Smooth muscle cell (in vitro differentiated cells): Measurements from ENCODE around the gene THUMPD1. TPM values are rescaled to one million over a fixed set of nuclear protein-coding genes. Genes with fewer than 3 reads are reported as not detected.
A peak's percentile ranks its signal among the peaks of the same experiment; 100 is the strongest.

ENCODE experiments used
- DNase-seq: peaks from one replicate; lab custom pipeline; 2025; ENCODE audit not compliant: unreplicated experiment; lab: John Stamatoyannopoulos, UW
- H2AFZ ChIP-seq: fragments of 200-600 bp; sonication (generic); 2 replicates; pipeline ENCODE4 v1.6.0; 2016; ENCODE audit warnings: antibody characterized with exemption, low read depth, mild to moderate bottlenecking
- H3F3A ChIP-seq: fragments of 200-600 bp; sonication (generic); 2 replicates; pipeline ENCODE4 v1.6.0; 2017; ENCODE audit warnings: antibody characterized with exemption, low read depth
- H3K27ac ChIP-seq: fragments of 200-600 bp; sonication (generic); 2 replicates; pipeline ENCODE4 v1.5.1; 2016; ENCODE audit warnings: low read depth, mild to moderate bottlenecking
- H3K27me3 ChIP-seq: fragments of 200-600 bp; sonication (generic); 2 replicates; pipeline ENCODE4 v1.6.1; 2016; ENCODE audit warnings: low read depth, mild to moderate bottlenecking
- H3K36me3 ChIP-seq: fragments of 200-600 bp; sonication (generic); 2 replicates; pipeline ENCODE4 v1.5.1; 2016; ENCODE audit warnings: low read depth
- H3K4me1 ChIP-seq: fragments of 200-600 bp; sonication (generic); 2 replicates; pipeline ENCODE4 v1.5.1; 2016; ENCODE audit warnings: low read depth
- H3K4me2 ChIP-seq: fragments of 200-600 bp; sonication (generic); 2 replicates; pipeline ENCODE4 v1.6.0; 2016; ENCODE audit warnings: mild to moderate bottlenecking
- H3K4me3 ChIP-seq: fragments of 200-600 bp; sonication (generic); 2 replicates; pipeline ENCODE4 v1.5.1; 2016; ENCODE audit warnings: mild to moderate bottlenecking
- H3K79me2 ChIP-seq: fragments of 200-600 bp; sonication (generic); 2 replicates; pipeline ENCODE4 v1.6.0; 2016; ENCODE audit warnings: low read depth, mild to moderate bottlenecking
- H3K9ac ChIP-seq: fragments of 200-600 bp; sonication (generic); 2 replicates; pipeline ENCODE4 v1.6.0; 2016; ENCODE audit warnings: low read depth
- H3K9me3 ChIP-seq: fragments of 200-600 bp; sonication (generic); replicated peaks from 2 replicates; pipeline ENCODE4 v1.5.1; 2016; ENCODE audit warnings: low read depth
- H4K20me1 ChIP-seq: fragments of 200-600 bp; sonication (generic); 2 replicates; pipeline ENCODE4 v1.6.0; 2016; ENCODE audit warnings: low read depth
- CTCF ChIP-seq: fragments of 200-600 bp; sonication (generic); IDR thresholded peaks from 2 replicates; pipeline ENCODE4 v1.5.1; 2017; ENCODE audit warnings: borderline replicate concordance, mild to moderate bottlenecking, antibody characterized with exemption; ENCODE audit not compliant: insufficient read depth, poor library complexity, severe bottlenecking
- WGBS: methylation state at CpG from one replicate; pipeline ENCODE4 v1.1.7; 2016; ENCODE audit warnings: low lambda C conversion rate; 5-methylcytosine and 5-hydroxymethylcytosine counted together
- polyA plus RNA-seq: library from polyadenylated mRNA; unstranded; fragments of >200 nt; fragmentation: Nextera tagmentation; extraction: Ambion mirVana; gene quantifications from 2 replicates; pipeline ENCODE4 v1.2.1, GENCODE V29; 2016
- total RNA-seq: library from RNA; depleted of rRNA; stranded (reverse); fragments of >200 nt; gene quantifications from 2 replicates; pipeline ENCODE4 v1.2.3, GENCODE V29; 2014

The THUMPD1 gene
- total and polyA plus RNA-seq, 2 experiments from 2014 or later = 30.8 to 62.5 TPM

- no peaks in the 10 kb centered on the region for H3K27me3 ChIP-seq
- H2AFZ ChIP-seq = no peak overlapping the region
- no peak for DNase-seq
- H3K36me3 ChIP-seq = no peaks in the 10 kb centered on the region
- WGBS = 79% methylated on average over 1 of the region's 1 CpG
- H3K79me2 ChIP-seq = no peaks in the 10 kb centered on the region
- H3F3A ChIP-seq = no peaks in the 10 kb centered on the region
- H3K4me2 ChIP-seq = no peak overlapping the region
- H3K27ac ChIP-seq = no peak overlapping the region
- no peak overlapping the region for H3K9ac ChIP-seq
- TF ChIP-seq CTCF = no peak
- no peaks in the 10 kb centered on the region for H3K9me3 ChIP-seq
- H3K4me1 ChIP-seq = no peaks in the 10 kb centered on the region
- no peak overlapping the region for H3K4me3 ChIP-seq
- H4K20me1 ChIP-seq = no peaks in the 10 kb centered on the region
Observed at GRCh38 chr16:20781697-20782096, 40.1 kb upstream of the THUMPD1 start.

GRCh38 chr16:20774703-20775362 is 33.2 kb upstream of the THUMPD1 start:
- no peak overlapping the region for H3K27ac ChIP-seq
- no peaks in the 10 kb centered on the region for H3K4me1 ChIP-seq
- H3K36me3 ChIP-seq = no peaks in the 10 kb centered on the region
- peak overlapping the region; percentile 49 for H2AFZ ChIP-seq
- no peaks in the 10 kb centered on the region for H3K9me3 ChIP-seq
- no peaks in the 10 kb centered on the region for H4K20me1 ChIP-seq
- no peak overlapping the region for H3K4me2 ChIP-seq
- TF ChIP-seq CTCF = peak; percentile 65
- no peaks in the 10 kb centered on the region for H3K79me2 ChIP-seq
- no peaks in the 10 kb centered on the region for H3K27me3 ChIP-seq
- H3K9ac ChIP-seq = no peak overlapping the region
- no peaks in the 10 kb centered on the region for H3F3A ChIP-seq
- peak; percentile 6 for DNase-seq
- H3K4me3 ChIP-seq = no peak overlapping the region
- 57% methylated on average over 7 of the region's 7 CpGs for WGBS

- Histone ChIP-seq H3F3A (no peaks in the 10 kb centered on the region), H3K9me3 (no peaks in the 10 kb centered on the region), H3K27me3 (no peaks in the 10 kb centered on the region), H3K9ac (no peak overlapping the region), H3K27ac (no peak overlapping the region), H2AFZ (no peak overlapping the region), H3K79me2 (no peaks in the 10 kb centered on the region), H3K36me3 (no peaks in the 10 kb centered on the region), H4K20me1 (no peaks in the 10 kb centered on the region), H3K4me2 (no peak overlapping the region), H3K4me1 (no peaks in the 10 kb centered on the region), H3K4me3 (no peak overlapping the region)
- no peak for DNase-seq
- WGBS = 91% methylated on average over 3 of the region's 3 CpGs
- TF ChIP-seq CTCF = no peak
Observed at GRCh38 chr16:20773679-20774078, 32.1 kb upstream of the THUMPD1 start.

- DNase-seq = no peak
- 94% methylated on average over 1 of the region's 1 CpG for WGBS
Observed at GRCh38 chr16:20768818-20769217, 27.2 kb upstream of the THUMPD1 start.

More at GRCh38 chr16:20768818-20769217, 27.2 kb upstream of the THUMPD1 start:
- Histone ChIP-seq H3K4me2 (no peak overlapping the region), H3K27me3 (no peaks in the 10 kb centered on the region), H3K27ac (no peak overlapping the region), H3K4me1 (no peaks in the 10 kb centered on the region), H3K79me2 (no peaks in the 10 kb centered on the region), H3F3A (no peaks in the 10 kb centered on the region), H3K36me3 (no peaks in the 10 kb centered on the region), H2AFZ (no peak overlapping the region), H4K20me1 (no peaks in the 10 kb centered on the region), H3K9ac (no peak overlapping the region), H3K9me3 (no peaks in the 10 kb centered on the region), H3K4me3 (no peak overlapping the region)
- no peak for TF ChIP-seq CTCF
